Astrocyte of the cerebellum (primary cell): Measurements from ENCODE around the gene DCHS1.

ENCODE experiments used
- DNase-seq: peaks from one replicate; pipeline ENCODE4 v3.0.0-alpha.2; 2011; ENCODE audit warnings: low read depth
- H3K4me3 ChIP-seq: 2 replicates; pipeline ENCODE4 v1.5.1; 2011; ENCODE audit warnings: mild to moderate bottlenecking, low read depth, low read length, moderate library complexity
- CTCF ChIP-seq: IDR thresholded peaks from 2 replicates; pipeline ENCODE4 v1.5.1; 2012; ENCODE audit warnings: low read length, low read depth, moderate library complexity, mild to moderate bottlenecking; ENCODE audit errors: missing control alignments
- in situ Hi-C: cut with HindIII; loops from 2 replicates; pipeline ENCODE4 v1.10.0; 2017; ENCODE audit warnings: low sequenced_read_pairs

The DCHS1 gene

GRCh38 chr11:6682591-6682935 is 27.0 kb upstream of the DCHS1 start:
- in situ Hi-C loops: no loop called here
- peak overlapping the region; percentile 98 for H3K4me3 ChIP-seq
- TF ChIP-seq CTCF: no peak
- no peak for DNase-seq

GRCh38 chr11:6681949-6682348 is 26.3 kb upstream of the DCHS1 start:
- no peak for DNase-seq
- TF ChIP-seq CTCF: no peak
- H3K4me3 ChIP-seq: peak overlapping the region; percentile 98
- in situ Hi-C loops: no loop called here

GRCh38 chr11:6681505-6681904 is 25.9 kb upstream of the DCHS1 start:
- H3K4me3 ChIP-seq: peak overlapping the region; percentile 98
- in situ Hi-C loops: no loop called here
- DNase-seq: no peak
- no peak for TF ChIP-seq CTCF

- H3K4me3 ChIP-seq: no peak overlapping the region
- TF ChIP-seq CTCF: no peak
- in situ Hi-C loops: no loop called here
- no peak for DNase-seq
These were observed 21.4 kb upstream of the DCHS1 start for GRCh38 chr11:6677018-6677417.

GRCh38 chr11:6674862-6675261 is 19.3 kb upstream of the DCHS1 start:
- TF ChIP-seq CTCF: no peak
- no peak for DNase-seq
- H3K4me3 ChIP-seq: no peak overlapping the region
- in situ Hi-C loops: no loop called here

GRCh38 chr11:6674219-6674597 is 18.6 kb upstream of the DCHS1 start:
- H3K4me3 ChIP-seq: no peak overlapping the region
- DNase-seq: no peak
- no peak for TF ChIP-seq CTCF
- in situ Hi-C loops: no loop called here
